IPS DF 6.9 (cell line): ENCODE measurements around the gene CZIB.

Experiments used
- DNase-seq: peaks from one replicate; pipeline ENCODE4 v3.0.0-alpha.2; 2013; ENCODE audit warnings: low read depth, low spot score
- H3K27ac ChIP-seq: one replicate; pipeline ENCODE4 v1.5.1; 2013; ENCODE audit warnings: low read length, control low read depth
- H3K27me3 ChIP-seq: 2 replicates; pipeline ENCODE4 v1.6.1; 2013; ENCODE audit warnings: mild to moderate bottlenecking, low read length; ENCODE audit not compliant: control insufficient read depth, insufficient read depth
- H3K36me3 ChIP-seq: 2 replicates; pipeline ENCODE4 v1.6.1; 2013; ENCODE audit warnings: low read length; ENCODE audit not compliant: control insufficient read depth, insufficient read depth
- H3K4me1 ChIP-seq: 2 replicates; pipeline ENCODE4 v1.6.1; 2013; ENCODE audit warnings: low read length; ENCODE audit not compliant: control insufficient read depth, insufficient read depth
- H3K4me3 ChIP-seq: 2 replicates; pipeline ENCODE4 v1.5.1; 2013; ENCODE audit warnings: mild to moderate bottlenecking, low read length
- H3K9me3 ChIP-seq: 2 replicates; pipeline ENCODE4 v1.6.1; 2013; ENCODE audit warnings: low read length, inconsistent platforms; ENCODE audit not compliant: control insufficient read depth, insufficient read depth
- WGBS: extraction: QIAGEN DNeasy Blood & Tissue Kit; methylation state at CpG from one replicate; pipeline ENCODE4 v1.1.7; 2013; ENCODE audit warnings: mixed read lengths, missing lambda C conversion rate; ENCODE audit not compliant: insufficient read length, insufficient coverage; 5-methylcytosine and 5-hydroxymethylcytosine counted together

The CZIB gene

DNA sequence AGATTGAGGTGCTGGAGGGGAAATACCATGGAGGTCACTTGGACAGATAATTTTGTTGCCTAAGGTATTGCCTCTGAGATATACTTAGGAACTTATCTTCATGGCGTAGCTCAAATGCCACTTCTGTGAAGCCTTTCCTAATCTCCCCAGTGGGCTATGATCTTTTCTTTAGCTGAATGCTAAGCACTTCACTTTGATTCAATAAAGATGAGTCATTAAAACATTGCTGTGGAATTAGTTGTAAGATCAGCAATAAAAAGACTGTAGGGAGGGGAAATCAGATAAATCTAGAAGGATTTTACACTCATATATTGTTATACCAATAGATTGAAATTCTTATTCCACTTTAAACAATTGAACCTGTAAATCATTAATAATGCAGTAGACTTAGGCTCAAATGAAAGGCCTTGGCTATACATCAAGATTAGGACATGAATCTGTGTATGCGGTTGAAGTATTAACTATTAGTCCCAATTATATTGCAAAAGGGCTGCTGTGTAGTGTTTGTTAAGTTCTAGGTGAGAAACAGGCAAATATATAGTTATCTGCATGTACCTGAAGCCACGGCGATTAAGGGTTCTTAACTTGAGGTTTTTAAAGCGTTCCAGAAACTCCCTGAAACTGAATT is 37.1 kb upstream of the CZIB start:
- Histone ChIP-seq H3K9me3 (no peaks in the 10 kb centered on the region), H3K27me3 (no peaks in the 10 kb centered on the region), H3K4me1 (no peaks in the 10 kb centered on the region), H3K36me3 (peaks cover 40% of the 10 kb centered on the region), H3K27ac (no peak overlapping the region), H3K4me3 (no peak overlapping the region)
- no CpG with 5 or more reads among the region's 5 CpGs for WGBS
- no peak for DNase-seq

DNA sequence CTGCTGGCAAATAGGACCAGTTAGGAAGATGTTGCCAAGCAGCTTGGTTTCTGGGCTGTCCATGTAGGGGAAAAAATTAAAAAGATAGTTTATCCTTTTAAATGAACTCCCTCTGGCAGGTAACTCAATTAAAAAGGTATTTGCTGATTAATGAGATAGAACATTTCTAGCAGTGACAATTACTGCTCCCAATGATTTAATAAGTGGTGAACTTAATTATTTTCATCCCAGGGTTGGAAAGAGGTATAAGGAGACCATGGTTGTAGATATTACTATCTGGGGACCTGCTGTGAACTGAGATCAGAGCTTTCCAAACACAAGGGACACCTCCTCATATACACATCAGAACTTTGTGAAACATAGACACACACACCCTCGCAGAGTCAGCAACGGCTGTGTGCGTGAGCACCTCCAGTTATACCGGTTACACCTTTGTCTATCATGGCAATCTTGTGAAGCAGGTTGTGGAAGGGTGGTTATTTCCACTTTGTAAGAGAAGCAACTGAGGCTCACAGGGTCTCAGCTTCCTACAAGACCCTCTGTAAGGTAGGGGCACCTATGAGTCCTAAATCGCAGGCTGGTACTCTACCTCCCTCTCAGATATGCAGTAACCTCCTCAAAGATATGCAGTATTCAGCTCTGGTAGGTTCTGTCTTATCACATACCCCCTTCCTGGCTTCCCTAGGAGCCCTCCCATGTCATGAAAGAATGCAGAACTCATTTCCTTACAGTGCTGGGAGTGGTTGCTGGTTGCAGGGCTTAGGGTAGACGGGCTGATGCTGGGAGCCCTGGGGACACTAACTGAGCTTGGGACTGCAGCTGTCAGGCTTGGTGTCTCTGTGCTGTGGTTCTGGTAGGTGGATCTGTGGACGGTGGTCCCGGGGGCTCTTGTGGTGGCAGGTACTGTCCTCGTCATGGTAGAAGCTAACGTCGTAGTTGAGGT is 36.3 kb upstream of the CZIB start:
- no CpG with 5 or more reads among the region's 11 CpGs for WGBS
- Histone ChIP-seq H3K27ac (no peak overlapping the region), H3K27me3 (no peaks in the 10 kb centered on the region), H3K4me1 (no peaks in the 10 kb centered on the region), H3K4me3 (no peak overlapping the region), H3K9me3 (no peaks in the 10 kb centered on the region), H3K36me3 (peaks cover 34% of the 10 kb centered on the region)
- DNase-seq, result no peak

DNA sequence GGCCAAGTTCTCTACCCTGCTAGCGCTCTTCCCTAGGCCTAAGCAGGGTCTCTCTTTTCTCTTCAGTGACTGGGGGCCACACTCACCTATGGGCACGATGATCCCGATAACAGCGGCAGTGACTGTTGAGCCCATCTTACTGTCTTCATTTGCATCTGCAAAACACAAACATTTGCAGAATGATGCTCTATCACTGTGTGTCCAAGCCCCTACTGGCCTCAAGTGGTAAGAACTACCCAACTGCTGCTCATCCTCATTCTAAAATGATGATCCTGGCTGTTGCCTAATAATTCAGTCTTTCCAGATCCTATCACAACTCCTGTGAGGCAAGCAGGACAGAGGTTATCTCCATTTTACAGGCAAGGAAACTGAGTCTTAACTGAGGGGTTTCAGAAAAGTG is 34.6 kb upstream of the CZIB start:
- Histone ChIP-seq H3K27me3 (no peaks in the 10 kb centered on the region), H3K27ac (no peak overlapping the region), H3K4me3 (no peak overlapping the region), H3K9me3 (no peaks in the 10 kb centered on the region), H3K36me3 (peaks cover 29% of the 10 kb centered on the region), H3K4me1 (no peaks in the 10 kb centered on the region)
- DNase-seq, result no peak
- WGBS, result no CpG with 5 or more reads among the region's 4 CpGs

DNA sequence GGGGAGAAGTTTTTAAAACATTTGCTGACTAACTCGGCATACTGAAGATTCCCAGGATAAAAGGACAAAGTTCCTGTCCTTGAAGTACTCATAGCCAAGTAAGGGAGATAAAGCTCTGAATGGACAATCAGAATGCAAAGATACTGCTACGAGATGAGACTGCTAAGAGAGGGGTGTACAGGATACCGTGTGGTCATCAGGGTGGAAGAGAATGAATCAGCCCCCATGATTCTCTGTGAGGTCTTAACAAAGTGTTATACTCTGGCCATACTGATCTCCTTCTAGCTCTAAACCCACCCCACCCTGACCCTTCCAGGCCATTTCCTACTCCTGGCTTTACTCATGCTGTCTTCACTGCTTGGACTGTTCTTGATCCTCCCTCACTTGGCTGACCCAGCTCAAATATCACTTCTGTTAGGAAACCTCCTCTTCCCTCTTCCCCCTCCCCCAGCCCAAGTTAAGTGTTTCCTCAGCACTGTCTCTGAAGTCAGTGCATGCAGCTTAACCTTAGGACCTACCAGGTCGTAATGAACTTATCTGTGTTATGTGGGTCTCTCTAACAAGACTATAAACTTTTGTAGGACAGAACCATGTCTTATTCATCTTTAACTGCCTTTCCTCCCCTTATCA is 33.7 kb upstream of the CZIB start:
- Histone ChIP-seq H3K27me3 (no peaks in the 10 kb centered on the region), H3K36me3 (peaks cover 33% of the 10 kb centered on the region), H3K9me3 (no peaks in the 10 kb centered on the region), H3K4me1 (no peaks in the 10 kb centered on the region), H3K27ac (no peak overlapping the region), H3K4me3 (no peak overlapping the region)
- no CpG with 5 or more reads among the region's 4 CpGs for WGBS
- DNase-seq, result no peak

DNA sequence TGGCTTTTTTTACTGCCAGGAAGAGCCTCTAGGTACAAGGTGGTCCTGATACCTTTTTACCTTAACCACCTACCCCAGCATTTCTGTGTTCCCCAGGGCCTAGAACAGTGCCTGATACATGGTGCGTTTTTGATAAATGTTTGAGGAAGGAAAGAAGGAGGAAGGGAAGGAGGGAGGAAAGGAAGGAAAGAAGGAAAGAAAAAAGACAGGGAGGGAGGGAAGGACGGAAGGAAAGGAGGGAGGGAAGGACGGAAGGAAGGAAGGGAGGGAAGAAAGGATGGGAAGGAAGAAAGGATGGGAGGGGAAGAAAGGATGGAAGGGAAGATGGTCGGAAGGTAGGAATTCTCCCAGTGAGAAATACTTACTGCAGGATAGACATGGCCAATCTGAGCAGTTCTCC is 29.9 kb upstream of the CZIB start:
- Histone ChIP-seq H3K27me3 (no peaks in the 10 kb centered on the region), H3K27ac (no peak overlapping the region), H3K4me1 (no peaks in the 10 kb centered on the region), H3K4me3 (no peak overlapping the region), H3K9me3 (no peaks in the 10 kb centered on the region), H3K36me3 (peaks cover 32% of the 10 kb centered on the region; the same call in 1 of the 2 replicates)
- no peak for DNase-seq
- WGBS, result 96% methylated on average over 3 of the region's 4 CpGs

DNA sequence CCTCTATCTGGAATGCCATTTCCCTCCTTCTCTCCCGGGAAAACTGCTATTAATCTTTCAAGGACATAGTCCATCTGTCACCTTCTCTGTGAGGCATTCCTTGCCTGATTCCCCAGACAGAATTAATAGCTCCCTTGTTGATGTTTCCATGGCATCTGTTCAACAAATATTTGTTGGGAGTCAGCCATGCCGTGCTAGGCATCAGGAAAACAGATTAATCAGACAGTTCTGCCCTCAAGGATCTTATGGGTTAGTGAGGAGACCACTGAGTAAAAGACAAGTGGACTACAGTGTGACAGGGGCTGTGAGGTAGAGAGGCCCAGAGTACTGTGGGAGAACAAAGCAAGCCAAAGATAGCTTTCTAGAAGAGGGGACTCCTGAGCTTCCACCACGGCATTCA is 29.3 kb upstream of the CZIB start:
- no peak for DNase-seq
- Histone ChIP-seq H3K4me3 (no peak overlapping the region), H3K36me3 (peaks cover 26% of the 10 kb centered on the region; the same call in 1 of the 2 replicates), H3K27me3 (no peaks in the 10 kb centered on the region), H3K9me3 (no peaks in the 10 kb centered on the region), H3K27ac (no peak overlapping the region), H3K4me1 (no peaks in the 10 kb centered on the region)
- no CpG with 5 or more reads among the region's 3 CpGs for WGBS

DNA sequence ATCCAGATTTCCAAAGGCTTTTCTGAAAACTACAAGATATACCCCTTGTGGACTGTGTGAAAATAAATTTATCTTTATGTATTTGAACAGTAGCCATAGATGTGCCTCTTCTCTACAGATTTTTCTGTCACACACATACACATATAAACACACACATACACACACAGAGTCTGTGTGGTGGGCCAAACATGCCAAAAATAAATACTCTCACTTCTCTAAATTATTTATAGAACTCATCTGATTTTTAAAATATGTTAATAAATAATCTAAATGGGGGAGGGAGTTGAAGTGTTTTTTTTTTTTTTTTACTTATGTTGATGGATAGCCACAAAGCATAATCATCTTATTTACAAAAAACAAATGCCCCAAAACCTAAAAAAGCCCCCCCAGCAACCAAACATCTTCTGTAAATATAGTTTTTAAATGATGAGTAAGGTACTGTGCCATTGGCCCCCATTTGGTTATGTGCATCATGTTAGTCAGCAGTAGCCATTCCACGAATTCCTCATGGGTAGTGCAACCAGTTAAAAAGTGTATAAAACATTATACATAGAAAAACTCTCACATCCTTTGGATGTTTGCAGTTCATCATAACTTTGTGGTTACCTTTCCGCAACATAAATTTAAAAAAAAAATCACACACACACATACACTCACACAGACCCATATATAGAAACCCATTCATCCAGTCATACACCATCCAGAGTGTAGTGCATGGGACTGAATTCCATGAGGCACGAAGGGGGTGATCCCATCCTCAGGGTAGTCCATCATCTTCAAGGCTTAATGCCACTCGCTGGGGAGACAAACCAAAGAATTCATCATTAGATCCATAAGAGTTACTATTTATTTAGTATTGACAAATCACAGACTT is 26.1 kb upstream of the CZIB start:
- peaks cover 21% of the 10 kb centered on the region; the same call in 1 of the 2 replicates for H3K36me3 ChIP-seq

DNA sequence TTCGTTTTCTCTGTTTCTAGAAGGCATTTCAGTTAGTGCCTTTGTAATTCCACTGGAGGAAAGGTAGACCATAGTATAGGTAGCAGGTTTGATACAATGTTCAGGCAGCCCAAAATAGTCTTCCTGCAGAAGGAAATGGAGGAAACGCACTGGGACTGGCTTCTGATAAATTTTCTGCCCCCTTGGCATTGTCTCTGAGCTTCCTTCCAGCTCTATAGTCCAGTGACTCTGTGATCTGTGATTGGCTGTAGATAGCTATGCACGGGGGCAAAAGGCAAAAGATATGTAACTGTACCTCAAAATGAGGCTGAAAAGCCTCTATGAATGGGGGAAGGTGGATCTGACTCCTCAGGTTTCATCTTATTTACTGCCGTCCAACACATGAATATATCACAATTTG is 23.7 kb upstream of the CZIB start:
- WGBS, result no CpG with 5 or more reads among the region's 4 CpGs
- no peaks in the 10 kb centered on the region for H3K9me3 ChIP-seq
- no peaks in the 10 kb centered on the region for H3K4me1 ChIP-seq
- H3K27ac ChIP-seq, result no peak overlapping the region
- no peak overlapping the region for H3K4me3 ChIP-seq
- DNase-seq, result no peak
- peaks cover 11% of the 10 kb centered on the region; the same call in 1 of the 2 replicates for H3K36me3 ChIP-seq
- no peaks in the 10 kb centered on the region for H3K27me3 ChIP-seq

More for the DNA sequence above, 26.1 kb upstream of the CZIB start:
- Histone ChIP-seq H3K27me3 (no peaks in the 10 kb centered on the region), H3K4me1 (no peaks in the 10 kb centered on the region), H3K27ac (no peak overlapping the region), H3K4me3 (no peak overlapping the region), H3K9me3 (no peaks in the 10 kb centered on the region)
- 100% methylated on average over 1 of the region's 4 CpGs for WGBS
- DNase-seq, result no peak

DNA sequence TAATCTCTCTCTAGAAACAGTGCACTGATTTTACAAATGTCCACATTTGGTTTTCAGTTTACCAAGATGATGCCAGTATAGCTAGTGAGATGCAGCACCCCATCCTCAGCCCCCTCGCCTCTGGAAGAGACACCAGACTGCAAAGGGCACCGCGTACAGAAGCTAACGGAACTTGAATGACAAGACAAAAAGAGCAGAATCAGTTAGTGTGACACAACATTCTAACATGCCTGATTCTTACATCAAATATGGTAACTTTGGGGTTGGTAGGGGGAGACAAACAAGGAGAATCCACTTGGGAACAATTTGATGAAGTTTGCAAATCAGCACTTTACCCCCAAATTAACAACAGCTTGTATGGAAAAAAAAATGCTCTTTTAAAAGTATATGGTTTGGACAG is 21.9 kb upstream of the CZIB start:
- Histone ChIP-seq H3K9me3 (no peaks in the 10 kb centered on the region), H3K27me3 (no peaks in the 10 kb centered on the region), H3K4me3 (no peak overlapping the region), H3K27ac (no peak overlapping the region), H3K36me3 (peaks cover 7% of the 10 kb centered on the region; the same call in 1 of the 2 replicates), H3K4me1 (0 out of 2 replicates have a peak, but pooled peaks cover 1% of the 10 kb centered on the region)
- no CpG with 5 or more reads among the region's 4 CpGs for WGBS
- DNase-seq, result no peak

DNA sequence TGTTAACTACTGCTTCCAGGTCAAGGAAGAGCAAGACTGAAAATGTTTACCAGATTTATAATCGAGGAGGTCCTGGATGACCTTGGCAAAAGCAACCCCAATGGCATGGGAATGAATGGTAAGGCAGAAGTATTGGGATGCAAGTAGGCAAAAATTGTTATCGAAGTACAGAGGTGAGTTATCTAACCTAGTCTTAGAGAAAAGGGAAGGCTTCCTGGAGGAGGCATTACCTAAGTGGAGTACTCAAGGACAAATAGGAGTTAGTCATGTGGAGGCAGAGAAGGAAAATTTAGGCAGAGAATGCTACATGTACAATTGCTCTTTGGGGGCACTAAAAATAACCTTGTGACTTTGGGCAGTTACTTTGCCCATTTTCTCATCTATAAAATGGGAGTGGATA is 21.4 kb upstream of the CZIB start:
- H3K4me3 ChIP-seq, result no peak overlapping the region
- peaks cover 7% of the 10 kb centered on the region; the same call in 1 of the 2 replicates for H3K36me3 ChIP-seq
- WGBS, result no CpG with 5 or more reads among the region's 2 CpGs
- no peaks in the 10 kb centered on the region for H3K27me3 ChIP-seq
- DNase-seq, result no peak
- no peaks in the 10 kb centered on the region for H3K9me3 ChIP-seq
- H3K27ac ChIP-seq, result no peak overlapping the region
- H3K4me1 ChIP-seq, result 0 out of 2 replicates have a peak, but pooled peaks cover 1% of the 10 kb centered on the region
